Adrenal gland (tissue), 5 donors: Measurements from ENCODE around the gene FOXA1.

Experiments
- CTCF ChIP-seq, 6 experiments: fragments of 450-650 bp in 4 of 6; fragments of 200-600 bp in 2 of 6; sonication (generic) in 1 of 6; IDR thresholded peaks; 1 replicate in 5 of 6; 2 replicates in 1 of 6; pipeline versions ENCODE4 v1.5.1 to v1.8.0; 2016 to 2021; ENCODE audit warnings: antibody characterized with exemption in 6 of 6, mild to moderate bottlenecking in 2 of 6, moderate library complexity in 1 of 6
- POLR2A ChIP-seq, 2 donors: fragments of 450-650 bp; IDR thresholded peaks; one replicate each; pipeline ENCODE4 v1.6.1; 2017; ENCODE audit warnings: antibody characterized with exemption in 2 of 2, mild to moderate bottlenecking in 2 of 2, moderate library complexity in 1 of 2
- donor health status: DM: no; HTN: no; CAD: no.

- TF ChIP-seq POLR2A (IDR thresholded peaks at IDR 0.05): no peak
- no peak for TF ChIP-seq CTCF (IDR thresholded peaks at IDR 0.05)
Observed at GRCh38 chr14:37610945-37611523, 16.0 kb upstream of the FOXA1 start.
